GM19395 (cell line): ENCODE measurements around the gene KBTBD4.
"Not testable (repeated sequence)": the region's sequence is repeated elsewhere in the genome, so short reads cannot be mapped to it uniquely, and the experiment has no call there.

Source experiments
- ATAC-seq: cut with Tn5 transposase; IDR thresholded peaks from one replicate; pipeline ENCODE4 v1.9.1; 2021; ENCODE audit warnings: mild to moderate bottlenecking, moderate library complexity; ENCODE audit not compliant: unreplicated experiment

KBTBD4 gene

DNA sequence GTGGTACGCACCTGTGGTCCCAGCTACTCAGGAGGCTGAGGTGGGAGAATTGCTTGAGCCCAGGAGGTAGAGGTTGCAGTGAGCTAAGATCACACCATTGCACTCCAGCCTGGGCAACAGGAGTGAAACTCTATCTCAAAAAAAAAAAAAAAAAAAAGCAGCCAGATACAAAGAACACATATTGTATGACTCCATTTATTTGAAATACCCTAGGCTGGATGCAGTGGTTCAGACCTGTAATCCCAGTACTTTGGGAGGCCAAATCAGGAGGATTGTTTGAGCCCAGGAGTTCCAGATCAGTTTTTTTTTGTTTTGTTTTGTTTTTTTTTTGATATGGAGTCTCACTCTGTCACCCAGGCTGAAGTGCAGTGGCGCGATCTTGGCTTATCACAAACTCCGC, 16.4 kb downstream of the KBTBD4 start:
- not testable (repeated sequence) for ATAC-seq

DNA sequence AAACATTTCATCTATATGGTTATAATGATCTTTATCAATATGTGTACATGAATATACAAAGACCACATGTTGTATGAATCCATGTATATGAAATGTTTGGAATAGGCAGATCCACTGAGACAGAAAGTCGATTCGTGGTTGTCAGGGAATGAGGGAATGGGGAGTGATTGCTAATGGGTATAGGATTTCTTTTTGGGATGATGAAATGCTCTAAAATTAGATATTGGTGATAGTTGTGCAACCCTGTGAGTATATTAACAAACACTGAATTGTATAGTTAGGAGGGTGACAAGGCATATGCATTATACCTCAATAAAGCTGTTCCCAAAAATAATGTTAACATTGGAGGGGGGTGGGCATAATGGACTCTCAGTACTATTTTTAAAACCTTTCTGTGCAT, 18.3 kb downstream of the KBTBD4 start:
- no peak for ATAC-seq

DNA sequence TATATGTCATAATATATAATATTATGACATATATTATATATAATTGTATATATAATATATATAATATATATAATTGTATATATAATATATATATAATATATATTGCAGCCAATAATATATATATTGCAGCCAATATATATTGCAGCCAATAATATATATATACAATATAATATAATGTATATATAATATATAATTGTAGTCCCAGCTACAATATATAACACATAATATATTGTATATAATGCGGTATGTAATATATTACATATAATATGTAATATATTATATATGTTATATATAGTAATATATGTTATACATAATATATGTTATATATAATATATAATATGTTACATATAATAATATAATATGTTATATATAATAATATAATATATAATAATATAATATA, 20.1 kb downstream of the KBTBD4 start:
- no peak for ATAC-seq

DNA sequence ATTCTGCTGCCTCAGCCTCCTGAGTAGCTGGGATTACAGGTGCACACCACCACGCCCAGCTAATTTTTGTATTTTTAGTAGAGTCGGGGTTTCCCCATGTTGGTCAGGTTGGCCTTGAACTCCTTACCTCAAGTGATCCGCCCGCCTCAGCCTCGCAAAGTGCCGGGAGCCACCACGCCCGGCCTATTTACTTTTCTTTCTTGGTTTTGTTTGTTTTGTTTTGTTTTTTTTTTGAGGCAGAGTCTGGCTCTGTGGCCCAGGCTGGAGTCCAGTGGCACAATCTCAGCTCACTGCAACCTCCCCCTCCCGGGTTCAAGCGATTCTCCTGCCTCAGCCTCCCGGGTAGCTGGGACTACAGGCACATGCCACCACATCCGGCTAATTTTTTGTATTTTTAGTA, 21.8 kb downstream of the KBTBD4 start:
- not testable (repeated sequence) for ATAC-seq

DNA sequence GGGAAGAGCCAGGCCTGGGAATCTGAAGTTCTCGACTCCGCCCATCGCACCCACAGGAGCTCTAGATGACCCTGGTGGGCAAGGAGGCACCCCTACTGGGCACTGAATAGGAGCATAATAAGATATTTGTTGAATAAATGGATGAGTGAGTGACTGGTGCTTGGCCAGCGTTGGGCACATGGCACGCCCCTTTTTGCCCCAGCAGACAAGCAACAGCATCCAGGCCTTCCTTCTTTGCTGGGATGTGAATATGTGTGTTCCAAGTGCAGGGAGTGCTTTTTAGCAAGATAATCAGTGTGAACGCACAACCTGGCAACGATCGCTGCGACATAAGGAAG, 25.4 kb downstream of the KBTBD4 start:
- peak; percentile 29 for ATAC-seq

DNA sequence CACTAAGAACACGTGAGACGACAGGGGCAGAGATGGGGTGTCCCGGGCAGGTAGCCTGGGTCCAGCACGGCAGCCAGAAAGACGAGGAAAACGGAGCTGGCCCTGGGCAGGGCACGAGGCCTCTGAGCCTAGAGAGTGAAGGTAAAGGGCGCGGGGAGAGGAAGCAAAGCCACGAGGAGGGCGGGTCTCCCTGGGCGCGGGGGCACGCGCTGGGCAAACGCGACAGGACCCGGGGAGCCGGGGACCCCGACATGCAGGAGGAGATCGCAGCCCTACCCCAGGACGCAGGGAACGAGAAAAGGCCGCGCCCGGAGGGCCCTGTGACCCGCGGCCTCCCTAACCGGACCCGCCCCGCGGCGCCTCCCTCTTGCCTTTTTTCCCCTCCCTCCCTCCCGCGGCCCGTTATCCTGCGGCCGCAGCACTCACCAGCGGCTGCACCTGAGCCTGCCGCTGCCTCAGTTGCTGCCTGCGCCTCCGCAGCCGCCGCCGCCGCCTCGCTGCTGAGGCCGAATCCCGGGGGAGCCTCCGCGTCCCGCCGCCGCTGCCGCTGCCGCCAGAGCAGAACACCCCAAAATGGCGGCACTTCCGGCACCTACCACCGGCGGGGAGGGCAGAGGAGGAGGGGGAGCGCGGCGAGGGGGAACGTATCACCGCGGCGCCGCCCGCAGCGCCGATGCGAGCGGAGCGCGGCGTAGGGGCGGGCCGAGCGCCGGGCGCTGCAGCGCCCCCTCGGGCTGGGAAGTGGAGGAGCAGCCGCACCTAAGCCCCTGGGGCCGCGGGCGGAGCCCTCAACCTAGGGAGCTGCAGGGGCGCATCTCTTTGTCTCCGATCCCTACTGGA, 26.0 kb downstream of the KBTBD4 start, which contains the start of gene CELF1:
Gene CELF1 (minus strand): TSS at position 567 of the 840 bp plus-strand sequence. CDS start 53,609 bp downstream, outside the sequence.
- peak; percentile 88 for ATAC-seq

DNA sequence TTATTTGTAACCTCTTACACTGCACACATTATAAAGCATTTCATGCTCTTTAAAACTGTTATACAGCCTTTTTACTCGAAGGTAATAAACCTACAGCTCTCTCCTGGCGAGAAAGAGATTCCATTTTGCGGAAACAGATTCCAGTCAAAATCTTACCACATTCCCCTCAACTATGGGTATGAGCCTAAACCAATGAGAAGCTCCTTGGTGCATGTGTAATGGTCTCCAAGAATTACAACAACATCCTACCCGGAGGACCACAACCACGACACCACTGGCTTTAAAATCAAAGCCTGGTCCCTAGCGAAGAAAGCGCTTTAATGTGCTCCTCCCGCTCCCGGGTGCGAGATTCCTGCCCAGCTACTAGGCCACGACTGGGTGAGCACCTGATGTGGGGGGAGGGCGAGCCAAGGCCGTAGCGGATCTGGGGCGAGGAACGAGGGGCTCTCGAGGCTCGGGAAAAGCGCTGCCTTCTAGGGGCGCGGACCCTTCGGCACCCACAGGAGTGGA, 26.7 kb downstream of the KBTBD4 start:
- ATAC-seq: peak; percentile 6

DNA sequence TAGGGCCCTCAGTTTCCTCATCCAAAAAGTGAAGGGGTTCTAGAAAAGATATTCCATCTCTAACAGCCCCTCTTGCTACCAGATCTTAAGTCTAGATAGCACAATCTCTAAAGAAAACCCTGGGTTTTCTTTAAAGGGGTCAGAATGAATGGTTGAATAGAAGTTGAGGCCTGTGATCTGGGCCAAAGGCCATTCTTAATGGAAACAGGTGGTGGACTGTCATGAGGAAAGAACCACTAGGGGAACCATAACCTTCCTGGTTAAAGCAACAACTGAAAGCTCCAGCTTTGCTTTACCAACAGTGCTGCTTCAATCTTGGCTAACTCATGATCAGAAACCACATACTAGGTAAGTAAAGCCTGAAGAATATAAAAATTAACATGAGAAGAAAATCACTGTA, 27.7 kb downstream of the KBTBD4 start:
- ATAC-seq: no peak

DNA sequence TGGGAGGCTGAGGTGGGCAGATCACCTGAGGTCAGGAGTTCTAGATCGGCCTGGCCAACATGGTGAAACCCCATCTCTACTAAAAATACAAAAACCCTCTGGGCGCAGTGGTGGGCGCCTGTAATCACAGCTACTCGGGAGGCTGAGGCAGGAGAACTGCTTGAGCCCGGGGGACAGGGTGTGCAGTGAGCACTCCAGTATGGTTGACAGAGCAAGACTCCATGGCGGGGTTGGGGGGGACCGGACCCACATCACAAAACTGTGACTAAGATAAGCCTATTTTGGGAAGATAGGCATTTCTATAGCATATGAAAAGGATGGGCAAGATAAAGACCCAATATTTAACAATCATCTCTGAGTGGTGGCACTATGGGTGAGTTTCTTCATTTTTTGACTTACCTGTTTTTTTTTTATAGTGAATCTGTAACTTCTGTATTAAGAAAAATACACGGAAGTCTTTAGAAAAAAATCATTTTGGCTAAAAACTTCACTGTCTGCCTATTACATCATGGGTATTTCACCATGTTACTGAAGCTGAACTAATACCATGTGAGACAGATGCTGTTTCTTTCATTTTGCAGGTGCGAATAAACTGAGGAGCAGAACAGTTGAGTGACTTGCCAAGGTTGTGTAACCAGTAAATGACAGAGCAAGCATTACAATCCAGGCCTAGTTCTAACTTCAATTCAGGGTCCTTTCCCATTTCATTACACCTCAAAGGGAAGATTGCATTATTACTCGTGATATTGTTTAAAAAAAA, 28.3 kb downstream of the KBTBD4 start:
- no peak for ATAC-seq

DNA sequence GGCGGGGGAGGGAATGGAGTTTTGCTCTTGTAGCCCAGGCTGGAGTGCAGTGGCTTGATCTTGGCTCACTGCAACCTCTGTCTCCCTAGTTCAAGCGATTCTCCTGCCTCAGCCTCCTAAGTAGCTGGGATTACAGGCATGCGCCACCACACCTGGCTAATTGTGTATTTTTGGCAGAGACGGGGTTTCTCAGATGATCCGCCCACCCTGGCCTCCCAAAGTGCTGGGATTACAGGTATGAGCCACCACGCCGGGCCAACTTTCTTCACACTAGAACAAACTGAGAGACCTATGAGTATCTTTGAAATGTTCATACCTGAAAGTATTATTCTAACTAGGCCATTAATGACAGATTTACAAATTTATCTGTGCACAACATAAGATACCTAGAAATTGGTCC, 32.5 kb downstream of the KBTBD4 start:
- ATAC-seq: not testable (repeated sequence)

DNA sequence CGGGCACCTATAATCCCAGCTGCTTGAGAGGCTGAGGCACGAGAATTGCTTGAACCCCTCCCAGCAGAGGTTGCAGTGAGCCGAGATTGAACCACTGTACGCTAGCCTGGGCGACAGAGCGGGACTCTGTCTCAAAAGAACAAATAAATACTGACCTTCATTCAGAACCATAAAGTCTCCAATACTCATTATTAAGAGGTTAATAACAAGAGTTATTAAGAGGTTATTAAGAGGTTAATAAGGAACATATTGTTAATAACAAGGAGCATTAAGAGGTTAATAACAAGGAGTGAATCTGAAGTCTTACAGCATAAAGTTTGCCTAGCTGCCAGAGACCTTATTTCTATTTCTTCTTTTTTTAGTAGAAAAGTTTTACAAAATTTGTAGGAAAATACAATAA, 33.5 kb downstream of the KBTBD4 start:
- ATAC-seq: no peak

DNA sequence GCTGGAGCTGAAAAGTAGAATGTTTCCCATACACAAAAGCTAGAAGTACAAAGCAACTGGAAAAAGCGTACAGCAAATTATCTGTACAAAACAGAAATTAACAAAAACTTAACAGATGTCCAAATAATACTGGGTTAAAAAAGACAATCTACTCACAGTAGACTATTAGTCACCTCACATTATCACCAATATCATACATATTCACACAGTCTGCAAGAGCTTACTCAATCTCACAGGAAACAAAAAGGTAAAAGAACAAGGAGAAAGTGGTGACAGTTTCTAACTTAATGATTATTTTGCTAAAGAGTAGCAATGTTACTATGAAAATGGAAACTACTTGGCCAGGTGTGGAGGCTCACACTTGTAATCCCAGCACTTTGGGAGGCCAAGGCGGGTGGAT, 37.7 kb downstream of the KBTBD4 start:
- ATAC-seq: no peak

DNA sequence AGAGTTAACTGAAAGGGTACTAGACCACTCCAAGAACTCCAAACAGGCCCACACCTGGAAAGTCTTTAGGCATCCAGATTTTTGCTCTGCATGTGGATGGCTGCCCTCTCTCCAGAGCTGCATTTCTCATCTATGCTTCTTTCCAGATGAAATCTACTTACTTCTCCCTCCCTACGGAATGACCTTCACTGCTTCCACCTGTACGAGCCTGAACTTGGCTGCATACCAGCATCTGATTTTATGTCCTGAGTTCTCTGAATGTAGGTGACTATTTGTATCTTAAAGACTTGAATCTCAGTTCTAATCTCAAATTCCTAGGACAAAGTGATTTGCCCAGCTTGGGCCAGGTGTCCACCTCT, 39.1 kb downstream of the KBTBD4 start:
- ATAC-seq: no peak

DNA sequence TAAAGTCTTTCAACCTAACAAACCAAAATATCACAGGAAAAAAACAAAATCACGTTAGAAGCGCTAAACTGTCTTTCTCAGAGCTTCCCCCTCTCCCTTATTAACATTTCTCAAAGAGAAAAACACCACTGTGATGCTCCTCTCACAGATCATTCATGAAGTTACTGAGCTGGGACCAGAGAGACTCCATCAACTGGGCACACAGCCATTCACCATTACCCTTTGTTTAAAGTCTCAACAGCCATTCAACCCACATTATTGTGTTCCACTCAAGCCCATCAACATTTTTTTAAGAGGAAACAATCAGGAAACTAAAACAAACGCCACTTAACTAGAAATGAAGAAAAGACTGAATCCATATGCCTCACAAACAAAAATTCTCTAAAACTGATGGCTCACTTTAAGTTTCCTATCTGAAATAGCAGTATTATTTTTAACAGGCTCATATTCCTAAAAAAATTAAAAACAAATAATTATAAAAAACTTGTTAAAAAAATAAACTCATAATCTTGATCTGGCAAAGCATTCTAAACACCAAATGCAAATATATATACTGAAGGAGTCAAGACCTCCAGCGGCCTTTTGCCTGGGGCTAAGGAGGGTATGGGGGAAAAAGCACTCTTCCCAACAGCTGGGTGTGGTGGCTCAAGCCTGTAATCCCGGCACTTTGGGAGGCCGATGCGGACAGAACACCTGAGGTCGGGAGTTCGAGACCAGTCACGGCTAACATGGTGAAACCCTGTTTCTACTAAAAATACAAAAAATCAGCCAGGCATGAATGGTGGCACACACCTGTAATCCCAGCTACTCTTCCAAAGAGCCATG, 39.8 kb downstream of the KBTBD4 start:
- ATAC-seq: no peak

DNA sequence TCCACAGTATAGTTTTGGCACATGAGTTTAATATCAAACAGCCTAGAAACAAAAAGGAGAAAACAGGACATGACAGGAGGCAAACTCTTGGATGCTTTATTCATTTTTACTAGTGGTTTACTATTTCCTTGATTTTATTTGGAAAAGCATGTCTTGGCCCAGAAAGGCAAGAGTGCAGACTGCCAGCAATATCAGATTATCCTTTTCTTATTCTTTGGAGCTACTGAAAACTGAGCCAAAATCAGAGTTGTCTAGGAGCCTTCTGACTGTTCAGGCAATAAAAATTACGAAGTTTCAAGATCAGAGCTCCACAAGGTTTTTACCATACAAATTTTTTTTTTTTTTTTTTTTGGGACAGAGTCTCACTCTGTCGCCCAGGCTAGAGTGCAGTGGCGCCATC, 41.9 kb downstream of the KBTBD4 start:
- no peak for ATAC-seq

DNA sequence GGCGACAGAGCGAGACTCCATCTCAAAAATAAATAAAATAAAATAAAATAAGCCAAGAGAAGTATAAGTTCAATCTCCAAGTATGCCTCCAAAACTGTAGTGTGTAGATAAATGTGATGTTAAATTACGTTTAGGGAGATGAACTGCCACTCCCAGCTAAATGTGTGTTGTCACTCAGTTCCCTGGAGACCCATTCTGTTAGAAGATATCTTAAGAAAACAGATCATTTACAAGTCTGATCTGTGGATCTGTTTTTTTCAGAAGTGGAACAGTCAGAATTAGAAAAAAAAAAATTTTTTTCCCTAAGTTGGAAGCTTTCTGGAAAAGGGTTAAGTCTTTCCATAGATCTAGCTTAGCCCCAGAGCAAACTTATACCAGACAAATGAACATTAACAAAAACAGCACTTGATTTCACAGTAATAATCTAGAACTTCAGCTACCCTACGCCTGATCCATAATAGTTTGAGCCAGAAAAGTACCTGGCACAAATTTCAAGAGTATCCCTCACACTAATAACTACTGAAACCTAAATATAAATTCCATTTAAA, 44.0 kb downstream of the KBTBD4 start:
- ATAC-seq: no peak

DNA sequence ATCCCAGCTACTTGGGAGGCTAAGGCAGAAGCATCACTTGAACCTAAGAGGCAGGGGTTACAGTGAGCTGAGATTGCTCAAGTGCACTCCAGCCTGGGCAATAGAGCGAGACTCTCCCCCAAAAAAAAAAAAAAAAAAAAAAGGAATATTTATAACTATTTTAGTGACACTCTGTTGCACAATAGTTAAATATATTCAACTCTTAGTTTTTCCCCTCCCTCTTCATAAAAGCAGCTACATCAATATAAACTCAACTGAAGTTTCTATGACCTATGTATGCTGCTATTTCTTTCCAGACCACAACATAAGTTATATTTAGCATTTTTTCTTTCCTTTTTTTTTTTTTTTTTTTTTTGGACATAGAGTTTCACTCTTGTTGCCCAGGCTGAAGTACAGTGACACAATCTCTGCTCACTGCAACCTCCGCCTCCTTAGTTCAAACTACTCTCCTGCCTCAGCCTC, 45.0 kb downstream of the KBTBD4 start:
- ATAC-seq: no peak

DNA sequence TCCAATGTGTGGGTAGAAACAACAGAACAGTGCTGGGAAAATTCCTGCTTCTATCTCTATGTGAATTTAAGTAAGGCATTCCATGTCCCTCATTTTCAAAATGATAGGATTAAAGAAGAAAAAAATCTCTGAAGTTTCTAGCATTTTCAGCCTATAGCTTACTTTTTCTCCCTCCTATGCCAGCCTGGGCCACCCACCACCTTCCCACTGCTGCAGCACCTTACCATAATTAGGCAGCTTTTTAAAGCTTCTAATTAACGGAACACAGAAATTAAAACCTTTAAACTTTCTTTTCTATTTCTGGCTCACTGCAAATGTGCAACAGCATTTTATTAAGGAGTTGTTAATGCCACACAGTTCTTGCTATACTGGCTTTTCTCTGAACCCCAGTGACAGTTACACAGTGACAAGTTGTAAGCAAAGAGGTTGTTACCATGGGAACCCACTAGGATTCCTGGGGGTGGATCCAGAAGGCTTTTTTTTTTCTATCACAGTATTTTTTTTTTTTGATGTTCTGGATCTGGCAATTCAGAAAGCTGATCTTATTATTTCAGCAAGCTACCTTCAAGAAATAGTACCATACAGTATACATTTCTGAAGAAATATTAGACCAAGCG, 46.1 kb downstream of the KBTBD4 start:
- ATAC-seq: no peak

DNA sequence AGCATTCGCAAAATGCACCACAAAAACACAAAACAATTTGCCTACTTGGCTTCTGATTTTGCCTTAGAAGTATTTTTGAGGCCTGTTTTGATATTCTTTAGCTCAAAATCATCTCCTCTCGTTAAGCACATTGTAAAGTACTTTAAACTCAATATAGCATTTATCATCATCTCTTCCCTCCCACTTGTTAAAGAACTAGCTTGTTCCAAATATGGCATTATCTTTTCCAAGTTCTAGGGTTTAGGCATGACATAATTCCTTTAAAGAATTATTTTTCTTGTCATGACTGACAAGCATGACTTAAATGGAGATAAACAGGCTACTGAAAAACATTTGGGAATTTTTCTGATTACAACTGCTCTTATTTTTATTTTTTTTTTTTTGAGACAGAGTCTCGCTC, 47.1 kb downstream of the KBTBD4 start:
- ATAC-seq: no peak

DNA sequence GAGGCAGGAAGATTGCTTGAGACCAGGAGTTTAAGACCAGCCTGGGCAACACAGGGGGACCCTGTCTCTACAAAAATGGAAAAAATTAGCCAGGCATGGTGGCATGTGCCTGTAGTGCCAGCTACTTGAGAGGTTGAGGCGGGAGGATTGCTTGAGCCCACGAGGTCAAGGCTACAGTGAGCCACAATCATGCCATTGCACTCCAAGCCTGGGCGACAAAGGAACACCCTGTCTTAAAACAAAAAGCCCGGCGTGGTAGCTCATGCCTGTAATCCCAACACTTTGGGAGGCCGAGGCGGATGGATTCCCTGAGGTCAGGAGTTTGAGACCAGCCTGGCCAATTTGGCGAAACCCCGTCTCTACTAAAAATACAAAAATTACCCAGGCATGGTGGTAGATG, 48.0 kb downstream of the KBTBD4 start:
- not testable (repeated sequence) for ATAC-seq
